ENCODE data around the gene C1orf52. TPM values are rescaled to one million over a fixed set of nuclear protein-coding genes. Genes with fewer than 3 reads are reported as not detected.
A peak's percentile ranks its signal among the peaks of the same experiment; 100 is the strongest.

Gene C1orf52
- total RNA-seq, 2 donors from 2014 or later: 21.0 to 35.4 TPM

DNA sequence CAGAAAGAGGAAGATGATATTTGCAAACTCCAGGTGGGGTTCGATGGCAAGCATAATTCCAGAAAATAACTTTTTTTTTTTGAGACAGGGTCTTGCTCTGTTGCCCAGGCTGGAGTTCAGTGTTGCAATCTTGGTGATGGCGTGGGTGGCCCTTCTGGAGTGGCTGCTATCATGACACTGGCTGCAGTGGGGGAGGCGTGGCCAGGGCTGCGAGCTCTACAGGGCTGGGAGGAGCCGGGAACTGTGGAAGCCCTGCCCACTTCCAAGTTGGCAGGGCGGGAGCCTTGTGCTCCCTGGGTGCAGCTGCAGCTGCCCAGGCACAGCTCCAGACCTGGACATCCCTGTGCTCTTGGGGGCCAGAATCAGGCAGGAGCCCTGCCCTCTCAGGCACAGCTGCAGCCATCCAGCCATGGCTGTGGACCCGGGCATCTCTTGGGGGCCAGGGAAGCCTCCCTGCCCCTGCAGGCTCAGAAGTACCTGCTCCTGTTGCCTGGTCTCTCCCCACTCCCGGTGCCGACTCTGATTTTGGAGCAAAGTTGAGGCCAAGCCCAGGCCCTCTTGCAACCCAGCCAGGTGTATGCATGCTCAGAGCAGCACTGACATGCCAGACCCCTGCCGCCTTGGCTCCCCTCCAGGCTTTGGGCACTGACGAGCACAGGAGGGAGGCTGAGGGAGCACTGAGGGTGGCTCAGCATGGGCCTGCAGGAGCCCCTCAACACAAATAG is 24.2 kb upstream of the C1orf52 start:
- ATAC-seq: no peak
- H3K27ac Mint-ChIP-seq: no peak overlapping the region
- no peaks in the 10 kb centered on the region for H3K36me3 Mint-ChIP-seq
- DNase-seq (ENCODE audit: low spot score in 2 of 2): no peak
- peaks cover 0 to 3% of the 10 kb centered on the region in 2 donors for H3K9me3 Mint-ChIP-seq

DNA sequence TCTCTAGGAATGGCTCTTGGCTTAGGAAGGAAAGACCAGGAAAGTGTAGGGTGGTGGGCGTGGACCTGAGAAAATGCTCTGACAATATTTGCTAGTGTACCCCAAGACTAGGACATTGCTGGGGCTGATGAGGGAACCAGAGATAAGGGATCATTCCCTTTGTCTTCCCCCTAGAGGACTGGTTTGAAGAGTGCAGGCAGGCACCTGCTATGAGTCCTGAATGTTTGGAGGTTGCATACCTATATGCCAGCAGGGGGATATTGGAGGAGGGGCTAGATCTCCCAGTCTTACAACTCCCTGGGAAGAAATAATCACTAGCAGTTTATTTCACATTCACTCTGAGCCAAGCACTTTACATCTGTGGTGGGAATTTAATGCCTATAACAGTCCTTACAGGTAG is 23.0 kb upstream of the C1orf52 start:
- Mint-ChIP-seq H3K9me3 (peaks cover 0 to 3% of the 10 kb centered on the region in 2 donors), H3K27ac (no peak overlapping the region), H3K36me3 (no peaks in the 10 kb centered on the region)
- ATAC-seq (no peak), DNase-seq (ENCODE audit: low spot score in 2 of 2) (no peak)

DNA sequence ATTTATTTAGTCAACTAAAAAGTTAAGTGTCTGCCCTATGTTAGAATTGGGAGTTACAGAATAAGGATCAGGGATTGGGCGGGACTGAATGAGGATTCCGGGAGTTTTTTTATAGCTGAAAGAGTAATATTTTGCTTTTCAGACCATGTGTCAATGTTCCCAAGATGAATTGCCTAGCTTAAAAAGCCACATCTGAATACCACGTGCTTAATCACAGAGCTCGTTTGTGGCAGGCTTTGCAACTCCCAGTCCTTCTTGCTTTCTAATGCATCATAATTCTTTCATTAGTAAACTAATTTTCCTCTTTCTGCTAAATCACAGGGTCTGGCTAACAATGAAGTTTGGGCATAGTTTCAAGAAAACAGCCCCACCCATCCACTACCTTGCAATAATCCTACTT is 21.2 kb upstream of the C1orf52 start:
- ATAC-seq (no peak), DNase-seq (ENCODE audit: low spot score in 2 of 2) (no peak)
- Mint-ChIP-seq H3K9me3 (peaks cover 0 to 3% of the 10 kb centered on the region in 2 donors), H3K36me3 (peaks cover 1 to 2% of the 10 kb centered on the region in 2 donors), H3K27ac (no peak overlapping the region)

DNA sequence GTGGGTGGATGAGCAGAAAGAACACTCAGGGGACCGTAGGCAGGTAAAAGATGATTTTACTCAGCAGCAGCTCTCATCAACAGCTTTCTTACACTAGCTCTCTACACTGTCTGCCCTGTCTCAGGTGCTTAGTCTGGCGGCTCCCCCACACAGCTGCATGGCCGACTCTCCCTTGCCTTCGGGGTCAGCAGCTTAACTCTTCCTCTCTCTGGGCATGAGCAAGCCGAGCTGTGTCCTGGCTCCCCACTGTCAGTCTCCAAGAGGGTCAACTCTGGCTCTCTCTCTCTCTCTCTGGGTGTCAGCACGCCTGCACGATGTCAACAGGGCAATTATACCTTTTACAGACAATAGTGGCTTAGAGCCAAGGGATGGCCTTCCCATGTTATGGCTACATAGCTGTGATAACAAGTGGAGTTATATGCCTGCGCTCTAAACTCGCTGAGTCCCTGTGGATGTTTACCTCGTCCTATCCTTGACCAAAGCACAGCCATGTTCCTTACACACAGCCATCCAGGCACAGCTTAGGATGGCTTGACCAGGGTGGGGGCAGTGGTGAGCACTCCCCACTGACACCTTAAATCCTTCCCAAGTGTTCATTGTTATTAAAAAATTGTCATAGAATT is 20.1 kb upstream of the C1orf52 start:
- Mint-ChIP-seq H3K36me3 (peaks cover 8 to 10% of the 10 kb centered on the region in 2 donors), H3K9me3 (peaks cover 0 to 3% of the 10 kb centered on the region in 2 donors), H3K27ac (peak overlapping the region in 1 of 2 donors; percentile 66)
- no peak for ATAC-seq
- no peak for DNase-seq (ENCODE audit: low spot score in 2 of 2)

DNA sequence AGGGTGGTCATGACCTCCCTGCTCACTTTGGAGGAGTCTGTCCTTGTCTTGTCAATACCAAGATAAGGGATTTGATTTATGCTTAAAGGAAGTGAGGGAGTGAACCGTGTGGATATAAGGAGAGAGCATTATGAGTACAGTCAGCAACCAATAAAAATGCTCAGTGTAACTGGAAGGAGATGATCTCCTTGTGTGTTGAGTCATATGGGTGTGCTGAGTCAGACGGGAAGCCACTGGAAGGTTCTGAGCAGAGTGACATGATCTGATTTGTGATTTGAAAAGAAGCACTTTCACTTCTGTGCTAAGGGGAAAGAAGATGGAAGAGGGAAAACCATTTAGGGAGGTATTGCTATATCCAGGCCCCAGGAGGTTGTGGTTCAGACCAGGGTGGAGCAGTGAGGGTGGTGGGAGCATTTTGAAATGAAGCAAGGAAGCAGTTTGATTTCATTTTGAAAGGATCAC is 19.4 kb upstream of the C1orf52 start:
- Mint-ChIP-seq H3K9me3 (peaks cover 0 to 3% of the 10 kb centered on the region in 2 donors), H3K36me3 (peaks cover 8 to 16% of the 10 kb centered on the region in 2 donors), H3K27ac (peak overlapping the region in 1 of 2 donors; percentile 66)
- ATAC-seq (peak; percentile 17 to 34), DNase-seq (ENCODE audit: low spot score in 2 of 2) (no peak)

DNA sequence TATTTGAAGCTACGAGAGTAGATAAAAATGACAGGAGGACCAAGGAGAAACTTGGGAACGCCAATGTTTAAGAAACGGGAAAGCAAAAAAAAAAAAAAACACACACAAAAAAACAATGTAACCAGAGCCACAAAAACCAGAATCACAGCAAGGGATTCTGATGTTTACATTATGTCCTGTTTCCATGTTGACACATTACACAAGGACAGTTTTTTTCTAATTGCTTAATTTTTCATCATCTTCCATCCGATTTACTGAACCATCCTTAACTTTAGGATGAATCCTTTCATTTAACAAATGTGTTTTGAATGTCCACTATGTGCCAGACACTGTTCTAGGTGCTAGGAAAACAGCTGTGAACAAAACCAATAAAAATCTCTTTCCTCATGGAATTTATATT is 18.3 kb upstream of the C1orf52 start:
- Mint-ChIP-seq H3K9me3 (peaks cover 0 to 3% of the 10 kb centered on the region in 2 donors), H3K27ac (no peak overlapping the region)

DNA sequence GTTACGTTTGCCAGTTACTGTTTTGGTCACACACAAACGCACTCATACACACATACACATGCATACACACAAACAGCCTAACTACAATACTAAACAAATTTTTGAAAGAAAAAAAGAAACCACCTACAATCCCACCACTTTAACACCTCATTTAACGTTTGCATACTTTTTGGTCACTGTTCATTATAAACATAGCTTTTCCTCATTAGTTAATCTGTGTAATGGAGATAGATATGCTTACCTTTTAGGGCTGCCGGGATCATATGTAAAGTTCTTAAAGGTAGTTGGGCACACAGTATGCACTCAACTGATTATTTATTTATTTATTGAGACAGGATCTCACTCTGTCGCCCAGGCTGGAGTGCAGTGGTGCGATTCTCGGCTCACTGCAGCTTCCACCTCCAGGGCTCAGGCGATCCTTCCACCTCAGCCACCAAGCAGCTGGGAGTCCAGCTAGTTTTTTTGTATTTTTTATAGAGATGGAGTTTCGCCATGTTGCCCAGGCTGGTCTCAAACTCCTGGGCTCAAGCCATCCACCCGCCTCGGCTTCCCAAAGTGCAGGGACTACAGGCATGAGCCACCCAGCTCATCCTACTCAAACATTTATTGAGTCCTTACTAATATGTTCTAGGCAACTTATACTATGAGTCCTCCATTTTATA is 17.6 kb upstream of the C1orf52 start:
- Mint-ChIP-seq H3K27ac (peak overlapping the region; percentile 73 to 92), H3K9me3 (peaks cover 0 to 3% of the 10 kb centered on the region in 2 donors), H3K36me3 (peaks cover 8 to 29% of the 10 kb centered on the region in 2 donors)

More for the DNA sequence above, 18.3 kb upstream of the C1orf52 start:
- DNase-seq (ENCODE audit: low spot score in 2 of 2): no peak
- peaks cover 8 to 27% of the 10 kb centered on the region in 2 donors for H3K36me3 Mint-ChIP-seq
- ATAC-seq: no peak

DNA sequence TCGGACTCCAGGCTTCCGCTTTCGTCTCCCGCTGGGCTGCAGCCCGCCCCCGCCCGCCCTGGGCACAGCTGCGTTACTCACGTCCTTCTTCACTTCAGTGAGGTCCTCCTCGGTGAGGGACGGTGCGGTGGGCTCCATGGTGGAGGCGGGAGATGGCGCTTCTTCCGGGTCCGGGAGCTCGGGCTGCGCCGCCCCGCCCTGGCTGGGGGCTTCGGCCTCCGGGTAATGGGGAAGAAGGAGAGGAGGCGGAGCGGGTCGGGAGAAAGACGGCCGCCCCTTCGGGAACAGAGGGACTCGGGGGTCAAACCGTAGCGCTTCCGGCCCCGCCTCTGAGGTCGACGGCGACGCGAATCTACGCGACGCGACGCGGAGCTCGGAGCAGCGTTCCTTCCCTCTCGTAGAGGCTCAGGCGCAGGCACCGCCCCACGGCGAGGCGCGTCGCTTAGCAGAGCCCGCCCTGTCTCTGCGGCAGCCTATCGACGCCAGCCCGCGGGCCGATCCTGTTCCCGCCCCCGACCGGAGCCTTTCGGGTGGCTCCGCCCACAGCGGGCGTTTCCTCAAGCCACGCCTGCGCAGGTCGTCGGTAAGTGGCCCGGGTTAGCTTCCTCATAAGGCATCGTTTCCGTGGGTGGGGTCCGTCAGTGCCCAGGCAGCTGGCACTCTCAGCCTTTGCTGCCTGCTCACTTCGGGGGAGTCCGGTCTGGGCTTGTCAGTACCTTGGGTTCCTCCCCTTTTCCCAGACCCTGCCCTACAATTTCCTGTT is 16.9 kb upstream of the C1orf52 start, which contains the start of gene BCL10:
Gene BCL10 (minus strand): TSS at position 418 of the 763 bp plus-strand sequence. CDS start 280 bp downstream, at position 138.
- peak within 1 kb of the TSS; percentile 90 to 92 for H3K27ac Mint-ChIP-seq
- peak; percentile 95 to 97 for ATAC-seq
- H3K9me3 Mint-ChIP-seq: peaks cover 0 to 3% of the 10 kb centered on the region in 2 donors
- DNase-seq (ENCODE audit: low spot score in 2 of 2): peak; percentile 97 to 99
- peaks cover 8 to 29% of the 10 kb centered on the region in 2 donors for H3K36me3 Mint-ChIP-seq

More for the DNA sequence above, 17.6 kb upstream of the C1orf52 start:
- ATAC-seq (no peak), DNase-seq (ENCODE audit: low spot score in 2 of 2) (no peak)

DNA sequence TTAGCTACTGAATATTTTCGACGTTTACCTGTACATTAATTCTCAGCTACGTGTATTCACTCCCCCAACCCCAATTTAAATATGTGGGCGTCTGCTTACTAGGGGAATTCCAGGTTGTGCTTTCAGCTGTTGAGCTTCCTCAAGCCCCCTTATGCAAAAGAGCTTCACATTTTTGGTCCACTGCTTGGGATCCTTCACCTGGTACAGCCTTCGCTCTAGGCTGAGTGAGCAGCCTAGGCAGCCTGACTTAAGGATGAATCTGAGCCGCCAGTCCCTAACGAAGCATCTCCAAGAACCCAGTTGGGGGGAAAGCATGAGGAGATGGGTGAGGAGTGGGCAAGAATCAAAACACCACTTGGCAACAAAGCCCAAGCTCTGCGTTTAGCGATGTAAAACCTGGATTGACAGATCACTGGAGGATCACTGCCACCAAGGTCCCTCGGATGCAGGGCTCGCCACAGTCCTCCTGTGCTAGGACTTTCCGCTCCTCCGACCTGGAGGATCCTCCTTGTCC is 16.3 kb upstream of the C1orf52 start:
- Mint-ChIP-seq H3K36me3 (peaks cover 8 to 34% of the 10 kb centered on the region in 2 donors), H3K27ac (peak overlapping the region; percentile 86 to 92), H3K9me3 (peaks cover 0 to 3% of the 10 kb centered on the region in 2 donors)
- DNase-seq (ENCODE audit: low spot score in 2 of 2) (no peak), ATAC-seq (no peak)

DNA sequence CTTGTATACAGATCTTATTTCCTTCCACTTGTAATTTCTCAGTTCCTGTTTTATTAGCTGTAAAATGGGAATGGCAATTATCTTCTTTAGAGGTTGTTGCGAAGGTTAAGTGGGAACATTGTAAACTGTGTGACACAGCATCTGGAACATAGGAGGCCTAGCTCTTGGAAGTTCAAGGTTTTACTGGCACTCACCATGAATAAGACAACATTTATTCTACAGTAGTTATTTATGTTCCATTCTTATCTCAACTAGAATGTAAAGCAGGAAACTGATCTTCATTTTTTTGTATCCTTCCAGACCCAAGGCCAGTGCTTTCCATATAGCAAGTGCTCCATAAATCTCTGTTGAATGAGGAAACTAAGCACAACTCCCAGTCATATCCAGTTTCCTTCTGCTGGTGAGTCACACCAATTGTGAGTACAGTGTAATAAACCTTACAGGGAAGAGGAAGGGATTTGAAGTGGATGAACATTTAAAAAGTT is 15.5 kb upstream of the C1orf52 start:
- ATAC-seq: no peak
- H3K9me3 Mint-ChIP-seq: peaks cover 0 to 3% of the 10 kb centered on the region in 2 donors
- H3K36me3 Mint-ChIP-seq: peaks cover 8 to 39% of the 10 kb centered on the region in 2 donors
- peak overlapping the region; percentile 86 to 92 for H3K27ac Mint-ChIP-seq
- no peak for DNase-seq (ENCODE audit: low spot score in 2 of 2)

DNA sequence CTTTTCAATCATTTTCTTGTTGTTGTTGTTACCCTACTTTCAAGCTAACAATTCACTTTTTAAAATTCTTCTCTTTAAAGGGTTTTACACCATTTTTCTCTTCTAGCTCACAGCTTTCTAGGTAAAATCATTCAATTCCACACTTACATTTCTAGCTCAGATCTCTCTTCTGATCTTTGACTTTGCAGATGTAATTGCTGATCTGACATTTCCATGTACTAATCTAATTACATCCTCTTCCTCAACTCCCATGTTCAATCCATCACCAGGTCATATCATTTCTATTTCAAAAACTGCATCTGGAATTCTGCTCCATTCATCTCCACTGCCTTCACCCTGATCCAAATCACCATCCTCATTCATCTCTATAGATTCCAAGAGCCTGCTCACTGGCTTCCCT is 13.9 kb upstream of the C1orf52 start:
- DNase-seq (ENCODE audit: low spot score in 2 of 2): no peak
- ATAC-seq: no peak
- H3K27ac Mint-ChIP-seq: no peak overlapping the region
- peaks cover 15 to 50% of the 10 kb centered on the region in 2 donors for H3K36me3 Mint-ChIP-seq
- no peaks in the 10 kb centered on the region for H3K9me3 Mint-ChIP-seq

DNA sequence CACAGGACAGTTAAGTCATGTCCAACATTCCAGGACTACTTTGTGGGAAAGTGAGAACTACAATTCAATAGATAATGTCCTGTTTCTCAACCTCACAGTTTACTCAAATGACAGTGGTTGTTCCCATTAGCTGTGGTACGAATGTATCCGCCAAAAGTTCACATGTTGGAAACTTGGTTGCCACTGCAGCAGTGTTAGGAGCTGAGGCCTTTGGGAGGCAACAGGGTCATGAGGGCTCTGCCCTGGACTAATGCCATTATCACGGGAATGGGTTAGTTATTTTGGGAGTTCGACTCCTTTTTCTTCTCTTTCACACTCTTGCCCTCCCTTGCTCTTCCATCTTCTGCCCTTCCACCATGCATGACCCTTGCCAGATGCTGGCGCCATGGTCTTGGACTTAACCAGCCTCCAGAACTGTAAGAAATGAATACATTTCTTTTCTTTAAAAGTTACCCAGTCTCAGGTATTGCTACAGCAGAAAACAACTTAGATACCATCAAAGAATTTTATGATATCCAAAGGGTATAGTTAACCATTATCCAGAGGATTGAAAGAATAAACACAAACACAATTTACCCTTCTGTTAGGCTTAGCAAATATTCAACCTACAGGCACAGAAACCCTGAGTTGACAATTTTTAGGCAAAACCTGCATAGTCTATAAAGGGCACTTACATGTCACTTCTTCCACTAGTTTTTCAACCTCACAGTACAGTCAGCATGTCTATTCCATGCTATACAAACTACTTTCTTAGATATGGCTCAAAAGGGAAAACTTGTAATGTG is 9.5 kb upstream of the C1orf52 start:
- Mint-ChIP-seq H3K36me3 (peaks cover 7 to 42% of the 10 kb centered on the region in 2 donors), H3K27ac (peak overlapping the region in 1 of 2 donors; percentile 18), H3K9me3 (no peaks in the 10 kb centered on the region)
- no peak for ATAC-seq
- DNase-seq (ENCODE audit: low spot score in 2 of 2): no peak

DNA sequence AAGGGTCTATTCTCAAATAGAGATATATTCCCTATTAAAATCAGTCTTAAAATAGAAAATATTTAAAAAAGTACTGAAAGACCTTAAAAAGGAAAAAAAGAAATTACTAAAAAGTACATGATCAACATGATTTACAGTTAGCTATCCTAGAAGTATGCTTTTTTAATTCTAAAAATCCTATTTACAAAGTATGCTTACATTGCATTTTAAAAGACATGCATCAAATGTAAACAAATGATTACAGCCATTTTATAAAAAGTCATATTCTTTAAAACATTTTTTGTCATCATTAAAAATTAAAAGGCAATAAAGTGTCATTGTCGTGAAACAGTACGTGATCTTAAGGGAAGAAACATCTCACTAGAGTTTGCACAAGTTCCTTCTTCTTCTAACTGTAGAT is 7.9 kb upstream of the C1orf52 start:
- ATAC-seq: no peak
- no peak overlapping the region for H3K27ac Mint-ChIP-seq
- H3K36me3 Mint-ChIP-seq: peaks cover 7 to 32% of the 10 kb centered on the region in 2 donors
- no peaks in the 10 kb centered on the region for H3K9me3 Mint-ChIP-seq
- DNase-seq (ENCODE audit: low spot score in 2 of 2): no peak

DNA sequence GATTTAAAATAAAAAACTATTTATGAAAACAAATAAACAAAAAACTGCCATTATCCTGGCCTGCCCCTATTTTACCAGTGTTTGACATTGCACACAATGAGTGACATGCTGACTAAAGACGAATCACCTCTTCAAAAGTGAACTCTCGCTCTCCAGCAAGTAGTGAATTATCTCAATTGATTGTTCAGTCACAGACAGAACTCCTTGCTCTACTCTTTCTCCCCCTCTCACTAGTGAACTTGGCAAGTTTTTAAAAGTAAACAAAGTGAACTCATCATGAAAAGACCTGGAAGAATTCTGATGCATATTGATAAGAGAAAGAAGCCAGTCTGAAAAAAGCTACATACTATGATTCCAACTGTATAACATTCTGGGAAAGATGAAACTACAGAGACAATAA is 4.7 kb upstream of the C1orf52 start:
- ATAC-seq: no peak
- no peak overlapping the region for H3K27ac Mint-ChIP-seq

DNA sequence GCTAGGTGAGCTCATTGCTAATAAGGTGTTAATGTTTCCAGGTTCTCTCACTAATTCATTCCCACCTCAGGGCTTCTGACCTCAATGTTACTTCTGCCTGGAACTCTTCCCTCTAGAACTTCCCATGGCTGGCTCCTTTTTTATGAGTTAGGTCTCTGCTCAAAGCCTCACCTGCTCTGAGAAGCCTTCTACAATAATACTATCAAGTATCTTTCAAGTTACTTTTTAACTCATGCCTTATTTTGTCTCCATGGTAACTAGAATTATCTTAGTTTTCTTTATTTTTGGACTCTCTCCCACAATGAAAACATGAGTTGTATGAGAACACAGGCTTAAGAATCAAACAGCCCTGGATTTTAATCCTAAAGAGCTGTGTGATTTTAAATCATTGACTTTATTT is 3.5 kb upstream of the C1orf52 start:
- DNase-seq (ENCODE audit: low spot score in 2 of 2) (no peak), ATAC-seq (no peak)
- Mint-ChIP-seq H3K36me3 (peaks cover 11 to 18% of the 10 kb centered on the region in 2 donors), H3K27ac (no peak overlapping the region), H3K9me3 (no peaks in the 10 kb centered on the region)

More for the DNA sequence above, 4.7 kb upstream of the C1orf52 start:
- no peaks in the 10 kb centered on the region for H3K9me3 Mint-ChIP-seq
- DNase-seq (ENCODE audit: low spot score in 2 of 2): no peak
- peaks cover 7 to 15% of the 10 kb centered on the region in 2 donors for H3K36me3 Mint-ChIP-seq

All from activated naive CD4-positive, alpha-beta T cell treated with anti-CD3 and anti-CD28 coated beads, Interleukin-2, amount 50 U/mL, for 72 hours (primary cell).